ENCODE data around the gene RNF8.
"Not testable (repeated sequence)": the region's sequence is repeated elsewhere in the genome, so short reads cannot be mapped to it uniquely, and the experiment has no call there.

RNF8 gene, protein sequence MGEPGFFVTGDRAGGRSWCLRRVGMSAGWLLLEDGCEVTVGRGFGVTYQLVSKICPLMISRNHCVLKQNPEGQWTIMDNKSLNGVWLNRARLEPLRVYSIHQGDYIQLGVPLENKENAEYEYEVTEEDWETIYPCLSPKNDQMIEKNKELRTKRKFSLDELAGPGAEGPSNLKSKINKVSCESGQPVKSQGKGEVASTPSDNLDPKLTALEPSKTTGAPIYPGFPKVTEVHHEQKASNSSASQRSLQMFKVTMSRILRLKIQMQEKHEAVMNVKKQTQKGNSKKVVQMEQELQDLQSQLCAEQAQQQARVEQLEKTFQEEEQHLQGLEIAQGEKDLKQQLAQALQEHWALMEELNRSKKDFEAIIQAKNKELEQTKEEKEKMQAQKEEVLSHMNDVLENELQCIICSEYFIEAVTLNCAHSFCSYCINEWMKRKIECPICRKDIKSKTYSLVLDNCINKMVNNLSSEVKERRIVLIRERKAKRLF

DNA sequence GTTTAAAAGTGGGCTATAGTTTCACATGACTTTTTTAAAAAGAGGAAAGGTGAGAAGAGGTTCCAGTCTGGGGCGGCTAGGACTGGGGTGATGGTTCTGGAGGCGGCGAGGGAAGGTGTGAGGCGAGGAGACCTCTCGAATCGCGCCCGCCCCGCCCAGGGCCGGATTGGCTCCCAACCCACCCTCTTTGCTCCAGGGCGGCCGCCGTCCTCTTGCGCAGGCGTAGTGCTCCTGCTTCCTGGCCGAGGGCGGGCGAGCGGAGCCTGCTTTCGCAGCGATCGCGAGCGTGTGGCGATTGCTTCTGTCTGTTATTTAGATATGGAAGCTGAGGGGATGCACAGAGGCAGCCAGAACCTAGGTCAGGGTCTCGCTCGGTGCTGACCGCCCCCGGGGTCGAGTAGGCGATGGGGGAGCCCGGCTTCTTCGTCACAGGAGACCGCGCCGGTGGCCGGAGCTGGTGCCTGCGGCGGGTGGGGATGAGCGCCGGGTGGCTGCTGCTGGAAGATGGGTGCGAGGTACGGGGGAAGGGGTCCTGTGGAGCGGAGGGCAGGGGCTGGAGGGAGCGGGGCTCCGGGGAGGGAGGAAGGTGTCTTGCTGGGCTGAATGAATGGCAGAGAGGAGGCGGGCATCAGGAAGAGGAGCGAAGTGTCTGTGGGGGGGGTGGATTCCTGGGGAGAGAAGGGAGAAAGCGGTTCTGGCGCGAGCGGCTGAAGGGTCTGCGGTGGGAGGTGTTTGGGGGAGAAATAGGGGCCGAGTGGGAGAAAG lies at the start of gene RNF8:
RNF8 (plus strand) TSS at position 223 of the 765 bp plus-strand sequence; CDS start at position 405, 182 bp downstream.
- no peaks in the 10 kb centered on the region for H3K9me3 ChIP-seq
- no peaks in the 10 kb centered on the region for H3K27me3 ChIP-seq
- peak within 1 kb of the TSS; percentile 75 for H3K27ac ChIP-seq
- TF ChIP-seq Cebpa-rat (IDR thresholded peaks at IDR 0.05) = no peak
- H4K20me1 ChIP-seq = peaks cover 41% of the 10 kb centered on the region
- H3K4me1 ChIP-seq = peaks cover 19% of the 10 kb centered on the region
- H3K9ac ChIP-seq = peak within 1 kb of the TSS; percentile 91
- H3K4me3 ChIP-seq = peak within 1 kb of the TSS; percentile 95
- no peaks in the 10 kb centered on the region for H3K36me3 ChIP-seq
- H3K4me2 ChIP-seq = peak within 1 kb of the TSS; percentile 91

DNA sequence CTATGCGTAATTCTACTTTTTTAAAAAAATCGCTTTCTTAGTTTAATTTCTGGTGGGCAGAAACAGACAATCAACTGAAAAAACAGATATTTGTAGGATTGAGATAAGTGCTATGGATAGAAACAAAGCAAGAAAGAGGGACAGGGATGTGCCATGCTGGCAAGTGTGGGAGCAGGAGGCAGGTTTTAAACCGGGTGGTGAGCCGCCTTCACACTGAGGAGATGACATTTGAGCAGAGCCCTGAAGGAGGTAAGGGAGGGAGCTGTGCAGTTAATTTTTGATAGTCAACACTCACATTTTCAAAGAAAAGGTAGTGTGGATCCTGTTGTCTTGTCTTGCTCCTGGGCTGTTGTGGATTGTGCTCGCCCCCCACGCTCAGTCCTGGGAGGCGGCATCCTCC lies 49.0 kb upstream of the RNF8 start:
- Histone ChIP-seq H3K27me3 (no peaks in the 10 kb centered on the region), H4K20me1 (no peaks in the 10 kb centered on the region), H3K4me2 (no peak overlapping the region), H3K4me1 (peaks cover 27% of the 10 kb centered on the region), H3K27ac (no peak overlapping the region), H3K4me3 (no peak overlapping the region), H3K9ac (no peak overlapping the region), H3K36me3 (peaks cover 44% of the 10 kb centered on the region), H3K9me3 (no peaks in the 10 kb centered on the region)
- TF ChIP-seq Cebpa-rat (IDR thresholded peaks at IDR 0.05) = no peak

DNA sequence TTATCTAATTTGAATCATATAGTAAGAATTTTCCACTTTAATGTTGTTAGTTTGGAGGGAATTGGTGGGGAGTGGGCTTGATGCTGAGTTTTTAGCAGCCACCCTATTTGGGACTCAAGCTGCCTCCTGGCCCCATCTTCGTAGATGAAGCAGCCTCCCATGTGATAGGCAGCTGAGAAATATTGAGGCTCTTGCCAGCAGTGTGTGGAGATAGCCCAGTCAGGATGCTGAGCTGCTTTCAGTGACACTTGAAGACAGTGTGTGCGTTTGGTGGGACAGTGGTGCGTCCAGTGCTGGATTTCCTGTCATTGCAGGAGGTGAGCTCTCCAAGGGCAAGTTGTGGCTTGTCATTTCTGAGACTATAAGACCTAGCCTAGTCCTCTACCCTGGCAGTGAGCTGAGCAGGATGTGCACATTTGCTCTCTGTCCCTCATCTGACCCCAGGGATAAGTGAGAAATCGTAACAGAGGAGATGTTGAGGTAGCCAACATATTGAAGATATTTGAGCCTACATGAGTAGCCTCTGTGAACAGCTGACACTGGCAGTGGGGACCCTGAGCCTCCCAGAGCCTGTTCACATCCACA lies 47.9 kb upstream of the RNF8 start:
- Histone ChIP-seq H3K4me1 (peaks cover 27% of the 10 kb centered on the region), H3K9me3 (no peaks in the 10 kb centered on the region), H3K27ac (no peak overlapping the region), H3K9ac (no peak overlapping the region), H4K20me1 (no peaks in the 10 kb centered on the region), H3K4me2 (no peak overlapping the region), H3K36me3 (peaks cover 44% of the 10 kb centered on the region), H3K27me3 (no peaks in the 10 kb centered on the region), H3K4me3 (no peak overlapping the region)
- no peak for TF ChIP-seq Cebpa-rat (IDR thresholded peaks at IDR 0.05)

DNA sequence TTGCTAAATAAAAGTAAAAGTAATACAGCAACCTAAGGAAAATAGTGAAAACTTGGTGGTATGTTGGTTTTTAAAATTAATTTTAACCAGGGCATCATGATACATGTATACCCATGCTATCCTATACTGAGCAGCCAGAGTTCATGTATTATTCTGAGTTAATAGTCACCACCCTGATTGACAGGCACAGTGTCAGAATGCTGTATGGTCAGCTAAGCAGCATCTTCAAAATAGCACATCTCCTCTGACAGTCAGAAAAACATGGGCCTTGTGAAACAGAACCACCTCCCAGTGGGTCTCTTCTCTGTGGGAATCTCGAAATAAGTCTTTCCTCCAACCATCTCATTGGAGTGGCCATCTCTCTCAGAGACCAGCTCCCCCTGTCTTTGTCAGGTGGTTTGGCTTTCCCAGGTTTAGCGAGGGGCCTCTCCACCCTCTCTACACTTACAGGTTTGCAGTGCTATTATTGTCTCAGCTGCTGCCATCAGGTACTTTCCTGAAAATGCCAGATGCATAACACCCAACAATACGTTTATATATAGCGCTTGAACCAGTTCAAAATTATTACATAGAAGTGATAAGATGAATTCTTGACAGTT lies 47.1 kb upstream of the RNF8 start:
- H3K36me3 ChIP-seq = peaks cover 39% of the 10 kb centered on the region

DNA sequence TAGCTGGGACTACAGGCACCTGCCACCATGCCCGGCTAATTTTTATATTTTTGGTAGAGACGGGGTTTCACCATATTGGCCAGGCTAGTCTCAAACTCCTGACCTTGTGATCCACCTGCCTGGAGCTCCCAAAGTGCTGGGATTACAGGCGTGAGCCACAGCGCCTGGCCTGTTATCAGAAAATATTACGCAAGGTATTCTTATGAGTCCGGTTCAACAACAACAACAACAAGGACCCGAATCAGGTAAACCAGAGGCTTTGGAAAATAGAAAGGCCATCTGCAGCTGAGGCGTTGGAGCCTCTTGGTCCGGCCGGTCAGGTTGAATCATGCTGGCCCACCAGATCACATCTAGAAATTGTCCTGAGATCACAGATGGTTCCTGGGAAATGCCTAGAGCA lies 46.3 kb upstream of the RNF8 start:
- not testable (repeated sequence) for H3K27ac ChIP-seq, H3K4me2 ChIP-seq, H3K9ac ChIP-seq, H4K20me1 ChIP-seq, H3K4me3 ChIP-seq, H3K27me3 ChIP-seq, H3K9me3 ChIP-seq
- Histone ChIP-seq H3K36me3 (peaks cover 38% of the 10 kb centered on the region), H3K4me1 (peaks cover 14% of the 10 kb centered on the region)

More for the DNA sequence above, 47.1 kb upstream of the RNF8 start:
- Histone ChIP-seq H3K9ac (no peak overlapping the region), H3K27ac (no peak overlapping the region), H3K4me2 (no peak overlapping the region), H3K27me3 (no peaks in the 10 kb centered on the region), H4K20me1 (no peaks in the 10 kb centered on the region), H3K9me3 (no peaks in the 10 kb centered on the region), H3K4me3 (no peak overlapping the region), H3K4me1 (peaks cover 22% of the 10 kb centered on the region)
- no peak for TF ChIP-seq Cebpa-rat (IDR thresholded peaks at IDR 0.05)

DNA sequence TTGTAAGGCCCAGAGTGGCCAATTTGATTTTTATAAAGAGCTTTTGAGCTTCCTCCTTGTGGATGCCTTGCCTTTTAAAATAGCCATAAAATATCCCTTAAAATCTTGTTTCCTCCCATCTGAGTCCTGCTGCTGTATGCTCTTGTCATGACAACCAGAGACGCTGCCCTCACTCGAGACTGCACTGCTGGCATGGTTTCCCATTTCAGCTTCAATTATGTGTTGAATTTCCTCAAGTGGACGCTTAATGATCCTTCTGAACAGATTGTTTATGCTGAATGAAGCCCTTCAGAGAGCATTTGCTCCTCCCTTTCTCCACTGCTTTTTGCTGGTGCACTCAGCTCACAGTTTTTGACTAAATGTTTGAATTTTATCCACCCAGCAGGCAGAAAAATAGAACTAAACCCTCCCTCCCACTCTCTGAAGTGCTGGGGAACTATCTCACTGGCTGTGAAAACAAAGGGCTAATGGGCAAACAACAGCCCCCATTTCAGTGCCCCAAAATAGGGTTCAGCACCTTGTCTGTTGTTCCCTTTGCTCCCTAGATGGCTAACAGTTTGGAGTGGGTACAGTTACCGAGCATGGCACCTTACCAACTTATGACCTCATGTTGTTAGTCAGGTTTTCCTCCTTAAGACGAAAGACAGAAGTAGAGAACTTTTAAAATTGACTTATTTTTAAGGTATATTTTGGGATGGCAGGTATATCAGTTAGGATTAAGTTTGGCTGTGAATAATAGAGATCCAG lies 45.5 kb upstream of the RNF8 start:
- Histone ChIP-seq H3K4me1 (peaks cover 7% of the 10 kb centered on the region), H3K36me3 (peaks cover 40% of the 10 kb centered on the region), H3K9me3 (no peaks in the 10 kb centered on the region), H3K4me3 (no peak overlapping the region), H4K20me1 (no peaks in the 10 kb centered on the region), H3K9ac (no peak overlapping the region), H3K27me3 (no peaks in the 10 kb centered on the region), H3K4me2 (no peak overlapping the region), H3K27ac (no peak overlapping the region)
- TF ChIP-seq Cebpa-rat (IDR thresholded peaks at IDR 0.05) = no peak

DNA sequence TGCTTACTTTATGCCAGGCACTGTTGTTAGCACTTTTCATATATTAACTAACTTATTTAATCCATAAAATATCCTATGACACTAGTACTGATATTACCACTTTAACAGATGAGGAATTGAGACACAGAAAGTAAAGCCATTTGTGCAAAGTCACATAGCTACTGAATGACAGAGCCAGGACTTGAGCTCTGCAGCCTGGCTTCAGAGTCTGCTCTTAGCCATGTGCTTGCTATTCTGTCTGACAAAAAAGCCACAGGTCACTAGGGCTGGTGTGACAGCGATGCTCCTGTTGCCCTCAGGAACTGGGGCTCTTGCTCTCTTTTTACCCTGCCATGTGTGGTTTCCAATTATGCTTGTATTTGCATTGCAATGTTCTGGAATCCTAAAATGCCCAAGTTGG lies 44.7 kb upstream of the RNF8 start:
- Histone ChIP-seq H3K4me2 (no peak overlapping the region), H3K36me3 (peaks cover 48% of the 10 kb centered on the region), H3K4me3 (no peak overlapping the region), H3K9ac (no peak overlapping the region), H3K9me3 (no peaks in the 10 kb centered on the region), H3K27me3 (no peaks in the 10 kb centered on the region), H3K27ac (no peak overlapping the region), H3K4me1 (no peaks in the 10 kb centered on the region), H4K20me1 (no peaks in the 10 kb centered on the region)
- no peak for TF ChIP-seq Cebpa-rat (IDR thresholded peaks at IDR 0.05)

DNA sequence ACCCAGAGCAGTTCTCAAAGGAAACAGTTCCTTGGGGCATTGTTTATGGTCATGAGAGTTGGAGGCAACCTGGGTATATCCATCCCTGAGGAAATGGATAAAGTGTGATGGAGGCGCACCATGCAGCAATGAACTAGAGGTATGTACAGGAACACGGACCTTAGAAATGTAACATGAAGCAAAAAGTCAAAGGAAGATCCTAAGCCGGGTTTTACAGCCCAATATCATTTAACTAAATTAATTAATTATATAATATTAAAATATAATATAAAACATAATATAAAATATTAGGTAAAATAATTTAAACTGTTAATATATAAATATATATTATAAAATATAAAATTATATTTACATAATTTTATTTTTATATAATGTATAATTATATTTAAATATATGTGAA lies 44.1 kb upstream of the RNF8 start:
- Histone ChIP-seq H3K4me1 (0 out of 2 replicates have a peak, but pooled peaks cover 6% of the 10 kb centered on the region), H3K36me3 (peaks cover 53% of the 10 kb centered on the region), H3K4me2 (no peak overlapping the region), H4K20me1 (no peaks in the 10 kb centered on the region), H3K9me3 (no peaks in the 10 kb centered on the region), H3K27ac (no peak overlapping the region), H3K9ac (no peak overlapping the region), H3K27me3 (no peaks in the 10 kb centered on the region), H3K4me3 (no peak overlapping the region)
- no peak for TF ChIP-seq Cebpa-rat (IDR thresholded peaks at IDR 0.05)

DNA sequence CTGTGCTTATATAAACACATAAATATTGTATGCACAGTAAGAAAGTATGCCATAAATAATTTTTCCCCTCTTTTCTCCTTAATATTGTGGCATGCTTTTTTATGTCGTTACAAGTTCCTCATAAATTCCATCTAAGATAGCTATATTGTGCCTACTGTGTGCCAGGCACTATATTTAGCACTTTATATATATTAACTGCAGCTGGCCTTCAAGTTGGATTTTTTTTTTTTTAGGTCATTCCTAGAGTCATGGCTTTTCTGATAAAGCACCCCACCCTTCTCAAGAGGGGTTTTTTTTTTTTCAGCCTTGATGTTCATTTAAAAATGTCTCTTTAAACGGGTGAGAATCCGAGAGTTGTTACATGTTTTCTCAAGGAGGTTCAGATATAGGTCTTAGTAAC lies 42.8 kb upstream of the RNF8 start:
- no peak for TF ChIP-seq Cebpa-rat (IDR thresholded peaks at IDR 0.05)
- Histone ChIP-seq H3K4me3 (no peak overlapping the region), H3K9ac (no peak overlapping the region), H3K9me3 (no peaks in the 10 kb centered on the region), H3K4me1 (peaks cover 13% of the 10 kb centered on the region), H3K36me3 (peaks cover 63% of the 10 kb centered on the region), H4K20me1 (no peaks in the 10 kb centered on the region), H3K27me3 (no peaks in the 10 kb centered on the region), H3K4me2 (no peak overlapping the region), H3K27ac (no peak overlapping the region)
